Skin epidermis (tissue), 12 donors: ENCODE data around the gene HPSE2.
A peak's percentile ranks its signal among the peaks of the same experiment; 100 is the strongest.
"Not testable (repeated sequence)": the region's sequence is repeated elsewhere in the genome, so short reads cannot be mapped to it uniquely, and the experiment has no call there.

Experiments
- H3K27ac ChIP-seq, 21 experiments: fragments of 200-600 bp; sonication (generic) in 11 of 21; one replicate each; pipeline ENCODE4 v1.5.0; 2020; ENCODE audit warnings: mild to moderate bottlenecking in 3 of 21, inconsistent platforms in 2 of 21, moderate library complexity in 2 of 21
- H3K4me3 ChIP-seq, 7 experiments: fragments of 200-600 bp; sonication (generic) in 2 of 7; one replicate each; pipeline ENCODE4 v1.5.0; 2020; ENCODE audit warnings: inconsistent platforms in 2 of 7, mild to moderate bottlenecking in 2 of 7, moderate library complexity in 1 of 7

The HPSE2 gene

GRCh38 chr10:99041468-99041867, 194.2 kb downstream of the HPSE2 start:
- no peak overlapping the region for H3K27ac ChIP-seq
- H3K4me3 ChIP-seq: no peak overlapping the region

- Histone ChIP-seq H3K27ac (no peak overlapping the region), H3K4me3 (no peak overlapping the region)
Observed at GRCh38 chr10:99013885-99014284, 221.8 kb downstream of the HPSE2 start.

DNA sequence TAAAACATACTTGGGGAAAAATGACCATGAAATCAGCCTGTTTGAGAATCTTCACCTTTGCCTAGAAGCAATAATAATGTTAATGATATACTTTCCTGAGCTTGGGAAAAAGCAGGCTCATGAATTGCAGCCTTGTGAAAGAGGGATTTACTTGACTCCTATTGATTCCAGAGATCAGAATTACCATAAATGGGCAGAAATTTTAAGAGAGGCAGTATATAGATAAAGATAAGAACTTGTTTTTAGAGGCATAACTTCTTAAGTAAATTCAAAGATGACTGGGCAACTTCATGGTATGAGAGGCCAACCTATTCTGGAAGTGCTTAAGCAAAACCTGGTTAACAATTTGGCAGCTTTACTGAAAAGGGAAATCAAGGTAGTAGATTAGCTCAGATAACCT, 225.4 kb downstream of the HPSE2 start:
- H3K4me3 ChIP-seq: no peak overlapping the region
- H3K27ac ChIP-seq: no peak overlapping the region

- no peak overlapping the region for H3K4me3 ChIP-seq
- H3K27ac ChIP-seq: peak overlapping the region in 1 of 21 experiments; percentile 15
Observed at GRCh38 chr10:99008054-99008453, 227.6 kb downstream of the HPSE2 start.

DNA sequence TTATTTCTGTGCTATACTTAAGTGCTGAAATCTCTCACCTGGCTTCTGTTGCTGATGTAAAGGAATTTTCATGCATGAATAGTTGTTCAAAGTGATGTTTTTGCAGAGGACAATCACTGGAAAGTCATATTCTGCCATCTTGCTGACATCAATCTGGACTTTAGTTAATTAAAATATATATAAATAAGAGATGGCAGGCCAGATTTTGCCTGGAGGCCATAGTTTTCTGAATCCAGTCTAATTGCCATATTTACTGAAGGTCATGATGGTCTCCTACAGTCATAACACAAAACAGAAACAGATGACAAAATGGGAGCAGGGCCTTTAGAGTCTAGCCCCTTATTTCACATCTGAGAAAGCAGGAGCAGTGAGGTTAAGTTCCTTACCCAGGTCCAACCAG, 228.2 kb downstream of the HPSE2 start:
- Histone ChIP-seq H3K27ac (peak overlapping the region in 1 of 21 experiments; percentile 35), H3K4me3 (no peak overlapping the region)

GRCh38 chr10:99005254-99005653, 230.4 kb downstream of the HPSE2 start:
- Histone ChIP-seq H3K27ac (no peak overlapping the region), H3K4me3 (no peak overlapping the region)

DNA sequence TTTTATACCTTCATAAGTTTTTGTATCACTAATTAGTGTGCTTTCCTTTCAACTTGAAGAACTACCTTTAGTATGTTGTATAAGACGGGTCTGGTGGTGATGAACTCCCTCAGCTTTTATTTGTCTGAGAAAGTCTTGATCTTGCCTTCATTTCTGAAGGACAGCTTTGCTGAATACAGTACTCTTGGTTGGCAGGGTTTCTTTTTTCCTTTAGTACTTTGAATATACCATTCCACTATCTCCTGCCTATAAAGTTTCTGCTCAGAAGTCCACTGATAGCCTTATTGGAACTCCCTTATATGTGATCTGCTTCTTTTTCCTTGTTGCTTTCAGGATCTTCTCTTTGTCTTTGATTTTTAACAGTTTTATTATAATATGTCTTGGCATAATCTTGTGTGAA, 230.9 kb downstream of the HPSE2 start:
- H3K27ac ChIP-seq: no peak overlapping the region
- H3K4me3 ChIP-seq: no peak overlapping the region

DNA sequence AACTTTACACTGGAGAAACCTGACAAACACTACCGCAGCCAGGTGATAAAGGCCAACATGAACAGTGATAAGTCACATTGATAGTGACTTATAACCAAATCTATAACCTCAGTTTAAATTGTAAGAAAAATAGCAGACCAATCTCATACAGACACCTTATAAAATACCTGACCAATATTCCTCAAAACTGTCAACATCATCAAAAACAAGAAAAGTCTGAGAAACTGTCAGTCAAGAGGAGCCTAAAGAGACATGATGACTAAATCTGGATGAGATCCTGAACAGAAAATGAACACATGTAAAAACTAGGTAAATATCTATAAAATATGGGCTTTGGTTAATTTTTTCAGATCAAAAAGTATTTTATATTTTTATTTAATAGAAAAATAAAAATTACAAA, 233.3 kb downstream of the HPSE2 start:
- H3K27ac ChIP-seq: no peak overlapping the region
- H3K4me3 ChIP-seq: no peak overlapping the region

- no peak overlapping the region for H3K27ac ChIP-seq
Observed at GRCh38 chr10:98997596-98997995, 238.1 kb downstream of the HPSE2 start.

GRCh38 chr10:98994030-98994429, 241.6 kb downstream of the HPSE2 start:
- H3K27ac ChIP-seq: no peak overlapping the region

More at GRCh38 chr10:98997596-98997995, 238.1 kb downstream of the HPSE2 start:
- H3K4me3 ChIP-seq: no peak overlapping the region

GRCh38 chr10:98983751-98984150, 251.9 kb downstream of the HPSE2 start:
- H3K4me3 ChIP-seq, H3K27ac ChIP-seq: not testable (repeated sequence)

More at GRCh38 chr10:98994030-98994429, 241.6 kb downstream of the HPSE2 start:
- H3K4me3 ChIP-seq: no peak overlapping the region

DNA sequence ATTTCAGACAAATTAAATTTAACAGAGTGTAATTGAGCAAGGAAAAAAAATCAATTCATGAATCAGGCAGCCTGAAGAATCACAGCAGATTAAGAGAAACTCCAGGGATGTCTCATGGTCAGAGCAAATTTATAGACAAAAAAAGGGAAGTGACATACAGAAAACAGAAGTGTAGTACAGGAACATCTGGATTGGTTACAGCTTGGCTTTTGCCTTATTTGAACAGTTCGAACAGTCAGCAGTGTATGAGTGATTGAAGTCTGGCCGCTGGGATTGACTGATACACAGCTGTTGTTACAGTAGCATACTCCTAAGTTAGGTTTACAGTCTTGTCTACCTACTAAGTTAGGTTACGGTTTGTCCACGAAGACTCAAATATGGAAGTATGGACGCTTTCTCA, 255.3 kb downstream of the HPSE2 start:
- H3K4me3 ChIP-seq: no peak overlapping the region
- H3K27ac ChIP-seq: no peak overlapping the region

- no peak overlapping the region for H3K27ac ChIP-seq
- no peak overlapping the region for H3K4me3 ChIP-seq
Observed at GRCh38 chr10:98971464-98971863, 264.2 kb downstream of the HPSE2 start.

DNA sequence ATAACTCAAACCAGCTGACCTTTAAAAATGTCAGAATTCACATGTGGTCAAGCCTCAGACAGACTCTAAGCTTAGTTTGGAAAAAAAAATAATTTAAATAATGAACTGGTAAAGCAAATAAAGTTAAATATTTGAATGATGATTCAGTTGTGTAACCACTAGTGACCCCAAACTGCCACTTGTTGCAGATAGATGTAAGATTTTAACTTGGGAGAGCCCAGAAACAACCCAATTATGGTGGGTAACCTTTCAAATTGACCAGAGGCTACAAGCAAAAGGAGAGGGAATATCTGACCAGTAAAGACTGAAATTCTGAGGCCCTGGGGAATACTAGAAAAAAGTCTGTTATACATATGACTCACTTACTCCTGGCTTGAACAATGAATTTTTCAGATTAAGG, 268.1 kb downstream of the HPSE2 start:
- Histone ChIP-seq H3K4me3 (no peak overlapping the region), H3K27ac (no peak overlapping the region)

DNA sequence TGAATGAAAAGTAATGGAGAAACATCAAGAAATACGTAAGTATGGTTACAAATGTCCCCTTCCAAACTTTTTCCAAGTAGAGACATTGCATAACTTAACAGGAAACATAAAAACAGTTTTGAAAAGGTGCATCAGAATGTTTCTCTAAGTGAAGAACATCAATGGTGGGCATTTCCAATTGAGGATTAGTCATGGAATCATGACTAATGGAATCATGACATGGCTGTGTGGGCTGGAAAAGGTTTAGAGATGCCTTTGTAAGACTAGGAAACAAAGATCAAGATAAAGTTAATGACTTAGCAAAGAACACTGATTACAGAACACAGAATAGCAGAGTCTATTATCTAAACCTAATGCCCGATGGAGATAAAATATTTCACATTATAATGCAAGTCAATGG, 272.0 kb downstream of the HPSE2 start:
- H3K27ac ChIP-seq: no peak overlapping the region

DNA sequence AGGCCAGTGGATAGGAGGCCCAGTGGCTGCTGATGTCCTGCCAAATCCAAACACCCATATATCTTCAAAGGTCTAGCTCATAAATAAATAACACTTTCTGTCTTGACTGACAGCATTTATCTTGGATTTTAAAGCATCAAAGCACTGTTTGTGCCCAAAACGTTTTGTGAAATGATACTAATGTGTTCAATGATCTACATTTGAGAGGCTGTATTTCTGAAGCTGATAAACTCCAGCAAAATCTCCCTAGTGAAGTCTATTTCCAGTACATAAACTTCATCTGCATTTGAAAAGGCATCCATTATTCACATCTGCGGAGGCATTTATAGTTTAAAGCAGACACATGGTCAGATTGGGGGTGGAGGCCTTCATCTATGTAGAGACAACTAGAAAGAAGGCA, 276.3 kb downstream of the HPSE2 start:
- Histone ChIP-seq H3K4me3 (no peak overlapping the region), H3K27ac (no peak overlapping the region)

More for the DNA sequence above, 272.0 kb downstream of the HPSE2 start:
- H3K4me3 ChIP-seq: no peak overlapping the region

DNA sequence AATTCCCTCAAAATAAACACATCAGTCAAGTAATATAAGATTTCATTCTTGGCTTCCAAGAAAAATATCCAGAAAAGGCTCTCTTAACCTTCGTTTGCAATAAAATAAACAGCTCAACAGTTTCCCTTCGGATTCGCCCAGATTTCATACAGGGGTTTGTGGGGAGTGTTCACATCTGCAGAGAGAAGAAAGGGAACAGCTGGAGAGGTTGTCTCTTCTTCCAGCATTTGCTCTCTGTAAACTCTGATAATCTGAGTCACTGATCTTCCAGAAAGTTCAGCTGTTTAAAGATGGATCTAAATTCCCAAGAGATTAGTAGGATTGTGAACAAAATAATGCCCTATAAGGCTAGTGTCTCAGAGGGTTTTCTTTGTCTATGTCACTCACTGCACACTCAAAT, 277.9 kb downstream of the HPSE2 start:
- Histone ChIP-seq H3K4me3 (no peak overlapping the region), H3K27ac (no peak overlapping the region)

GRCh38 chr10:98956576-98957260, 278.9 kb downstream of the HPSE2 start:
- H3K27ac ChIP-seq: no peak overlapping the region
- no peak overlapping the region for H3K4me3 ChIP-seq

DNA sequence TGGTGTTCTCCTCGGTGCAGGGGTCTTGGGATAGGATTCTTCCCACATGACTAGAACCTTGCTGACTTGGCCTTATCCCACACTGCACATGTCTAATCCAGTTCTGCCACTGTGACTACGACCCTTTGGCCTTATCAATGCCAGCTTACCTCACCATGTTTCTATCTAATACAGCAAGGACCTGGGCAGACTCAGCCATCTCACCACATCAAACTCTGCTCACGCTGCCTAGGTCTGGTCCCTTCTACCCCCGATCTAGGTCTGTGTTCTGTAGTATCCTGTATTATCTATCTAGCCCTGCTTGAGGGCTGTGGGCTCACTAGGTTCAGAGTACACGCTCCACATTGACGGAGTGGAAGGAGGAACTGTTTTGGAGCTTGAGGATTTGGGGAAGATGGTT, 282.4 kb downstream of the HPSE2 start:
- Histone ChIP-seq H3K4me3 (no peak overlapping the region), H3K27ac (no peak overlapping the region)

- no peak overlapping the region for H3K4me3 ChIP-seq
- H3K27ac ChIP-seq: no peak overlapping the region
Observed at GRCh38 chr10:98951269-98952000, 284.2 kb downstream of the HPSE2 start.

GRCh38 chr10:98950106-98950505, 285.5 kb downstream of the HPSE2 start:
- Histone ChIP-seq H3K4me3 (no peak overlapping the region), H3K27ac (no peak overlapping the region)
